Endothelial cell of umbilical vein (primary cell): ENCODE results near the gene SLC4A11.

Experiments
- CTCF ChIP-seq, 2 donors: IDR thresholded peaks; 1 replicate in 1 of 2; 2 replicates in 1 of 2; pipeline ENCODE4 v1.5.1; 2011; ENCODE audit warnings: low read length in 2 of 2, mild to moderate bottlenecking in 2 of 2, moderate library complexity in 2 of 2, control low read depth in 1 of 2, inconsistent platforms in 1 of 2, low read depth in 1 of 2; ENCODE audit not compliant: insufficient read depth in 1 of 2; ENCODE audit errors: extremely low read depth in 1 of 2
- EZH2 ChIP-seq: IDR thresholded peaks from 2 replicates; pipeline ENCODE4 v1.6.1; 2012; ENCODE audit warnings: borderline replicate concordance, low read depth, mild to moderate bottlenecking, moderate library complexity, low read length, inconsistent platforms; ENCODE audit not compliant: severe bottlenecking
- FOS ChIP-seq: IDR thresholded peaks from 2 replicates; pipeline ENCODE4 v1.6.1; 2011; ENCODE audit warnings: mild to moderate bottlenecking, low read length, moderate library complexity, borderline replicate concordance; ENCODE audit not compliant: insufficient read depth
- GATA2 ChIP-seq: IDR thresholded peaks from 2 replicates; pipeline ENCODE4 v1.7.0; 2011; ENCODE audit warnings: low read depth, mild to moderate bottlenecking, moderate library complexity, mixed read lengths, low read length; ENCODE audit not compliant: insufficient read length, insufficient read depth
- JUN ChIP-seq: IDR thresholded peaks from 2 replicates; pipeline ENCODE4 v1.6.1; 2011; ENCODE audit warnings: borderline replicate concordance, low read depth; ENCODE audit not compliant: insufficient read length, insufficient read depth
- MAX ChIP-seq: IDR thresholded peaks from 2 replicates; pipeline ENCODE4 v1.6.1; 2011; ENCODE audit not compliant: insufficient read depth, insufficient read length
- MYC ChIP-seq: IDR thresholded peaks from one replicate; pipeline ENCODE4 v1.6.1; 2011; ENCODE audit warnings: mild to moderate bottlenecking, low read depth, low read length
- POLR2A ChIP-seq: IDR thresholded peaks from 2 replicates; pipeline ENCODE4 v1.6.1; 2012; ENCODE audit warnings: low read depth, mild to moderate bottlenecking, control low read depth, low read length
- POLR2AphosphoS5 ChIP-seq: IDR thresholded peaks from 2 replicates; pipeline ENCODE4 v1.6.1; 2012; ENCODE audit warnings: low read depth, mild to moderate bottlenecking, control low read depth, low read length, moderate library complexity; ENCODE audit not compliant: insufficient read depth

- TF ChIP-seq CTCF (IDR thresholded peaks at IDR 0.05; ENCODE audit: extremely low read depth in 1 of 2, insufficient read depth in 1 of 2, low read depth in 1 of 2, low read length in 2 of 2) (no peak), EZH2 (no peak), POLR2A (no peak), POLR2AphosphoS5 (no peak), MAX (no peak), JUN (no peak), GATA2 (no peak), MYC (no peak), FOS (no peak)
Measured at GRCh38 chr20:3208786-3209256, 30.2 kb downstream of the SLC4A11 start.
